Osteoblast (primary cell): ENCODE results near the gene CNGA1. TPM values are rescaled to one million over a fixed set of nuclear protein-coding genes. Genes with fewer than 3 reads are reported as not detected.

Experiments
- DNase-seq: peaks from one replicate; pipeline ENCODE4 v3.0.0; 2011; ENCODE audit warnings: low spot score, mixed read lengths; ENCODE audit not compliant: insufficient read length; ENCODE audit errors: missing footprints
- H2AFZ ChIP-seq: 2 replicates; pipeline ENCODE4 v1.6.0; 2011; ENCODE audit warnings: mild to moderate bottlenecking, low read length
- H3K27ac ChIP-seq: 2 replicates; pipeline ENCODE4 v1.5.1; 2011; ENCODE audit warnings: mild to moderate bottlenecking, low read depth, low read length, moderate library complexity
- H3K27me3 ChIP-seq: 2 replicates; pipeline ENCODE4 v1.6.0; 2012; ENCODE audit warnings: mild to moderate bottlenecking, control low read depth, inconsistent platforms, low read length, moderate library complexity; ENCODE audit not compliant: insufficient read depth
- H3K36me3 ChIP-seq: 2 replicates; pipeline ENCODE4 v1.5.1; 2011; ENCODE audit warnings: mild to moderate bottlenecking, low read length, control low read depth, moderate library complexity; ENCODE audit not compliant: insufficient read depth
- H3K4me1 ChIP-seq: 2 replicates; pipeline ENCODE4 v1.5.1; 2011; ENCODE audit warnings: mild to moderate bottlenecking, low read length, control low read depth, moderate library complexity; ENCODE audit not compliant: insufficient read depth
- H3K4me2 ChIP-seq: 2 replicates; pipeline ENCODE4 v1.6.0; 2011; ENCODE audit warnings: mild to moderate bottlenecking, low read length; ENCODE audit not compliant: insufficient read depth
- H3K4me3 ChIP-seq: fragments of 200-600 bp; sonication (generic); 3 replicates; pipeline ENCODE4 v1.5.1; 2012; ENCODE audit warnings: mild to moderate bottlenecking, low read length, inconsistent platforms; ENCODE audit not compliant: insufficient read depth
- H3K79me2 ChIP-seq: 2 replicates; pipeline ENCODE4 v1.6.0; 2012; ENCODE audit warnings: mild to moderate bottlenecking, low read length, control low read depth, inconsistent platforms; ENCODE audit not compliant: insufficient read depth
- H3K9me3 ChIP-seq: 2 replicates; pipeline ENCODE4 v1.5.1; 2011; ENCODE audit warnings: low read depth, low read length, control low read depth
- H4K20me1 ChIP-seq: 2 replicates; pipeline ENCODE4 v1.6.0; 2012; ENCODE audit warnings: mild to moderate bottlenecking, low read length, control low read depth; ENCODE audit not compliant: insufficient read depth
- total RNA-seq: library from RNA; depleted of rRNA; stranded (reverse); fragments of >200 nt; gene quantifications from 2 replicates; pipeline ENCODE4 v1.2.3, GENCODE V29; 2012
- TF ChIP-seq, protein P1 (sequence below): IDR thresholded peaks from 2 replicates; pipeline ENCODE4 v1.5.1; 2011; ENCODE audit warnings: mild to moderate bottlenecking, low read depth, low read length, moderate library complexity; ENCODE audit errors: extremely low read depth

CNGA1 gene
- total RNA-seq, 1 donor, result not detected

DNA sequence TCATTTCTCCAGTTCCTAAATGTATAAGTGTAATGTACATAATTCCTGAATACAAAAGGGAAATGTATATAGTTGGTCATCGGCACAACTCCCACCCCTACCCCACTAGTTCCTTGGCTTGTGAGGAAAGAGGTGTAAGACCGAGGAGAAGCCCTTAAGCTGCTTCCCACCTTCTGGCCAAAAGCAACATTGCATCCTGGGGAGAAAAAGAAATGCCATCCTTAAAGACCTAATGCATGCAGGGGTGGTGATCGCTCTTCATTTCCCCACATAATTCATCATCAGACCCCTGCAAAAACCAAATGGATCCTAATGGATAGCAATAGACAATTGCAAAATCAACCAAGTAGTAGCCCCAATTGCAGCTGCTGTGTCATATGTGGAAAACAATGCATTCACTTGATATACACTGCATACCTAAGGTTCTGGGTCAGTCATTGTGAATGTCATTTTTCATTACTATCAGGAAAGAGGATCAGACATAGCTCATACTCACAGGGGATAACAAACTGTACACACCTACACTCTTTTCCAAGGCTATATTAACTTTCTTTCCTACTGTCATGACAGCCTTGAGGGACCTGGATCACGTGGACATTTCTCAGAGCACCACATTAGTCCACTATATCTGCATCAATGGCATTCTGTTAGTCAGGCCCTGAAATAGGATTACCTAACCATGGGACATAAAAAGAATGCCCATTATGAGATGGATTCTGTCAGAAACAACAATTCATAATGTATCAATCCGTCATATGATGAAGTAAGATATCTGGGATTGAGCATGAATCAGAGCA is 70.4 kb downstream of the CNGA1 start:
- no peak overlapping the region for H3K4me2 ChIP-seq
- no peaks in the 10 kb centered on the region for H3K79me2 ChIP-seq
- DNase-seq, result peak; percentile 73
- H3K9me3 ChIP-seq, result no peaks in the 10 kb centered on the region
- H4K20me1 ChIP-seq, result no peaks in the 10 kb centered on the region
- H2AFZ ChIP-seq, result no peak overlapping the region
- H3K4me3 ChIP-seq, result no peak overlapping the region
- H3K27ac ChIP-seq, result no peak overlapping the region
- TF ChIP-seq, protein P1, sequence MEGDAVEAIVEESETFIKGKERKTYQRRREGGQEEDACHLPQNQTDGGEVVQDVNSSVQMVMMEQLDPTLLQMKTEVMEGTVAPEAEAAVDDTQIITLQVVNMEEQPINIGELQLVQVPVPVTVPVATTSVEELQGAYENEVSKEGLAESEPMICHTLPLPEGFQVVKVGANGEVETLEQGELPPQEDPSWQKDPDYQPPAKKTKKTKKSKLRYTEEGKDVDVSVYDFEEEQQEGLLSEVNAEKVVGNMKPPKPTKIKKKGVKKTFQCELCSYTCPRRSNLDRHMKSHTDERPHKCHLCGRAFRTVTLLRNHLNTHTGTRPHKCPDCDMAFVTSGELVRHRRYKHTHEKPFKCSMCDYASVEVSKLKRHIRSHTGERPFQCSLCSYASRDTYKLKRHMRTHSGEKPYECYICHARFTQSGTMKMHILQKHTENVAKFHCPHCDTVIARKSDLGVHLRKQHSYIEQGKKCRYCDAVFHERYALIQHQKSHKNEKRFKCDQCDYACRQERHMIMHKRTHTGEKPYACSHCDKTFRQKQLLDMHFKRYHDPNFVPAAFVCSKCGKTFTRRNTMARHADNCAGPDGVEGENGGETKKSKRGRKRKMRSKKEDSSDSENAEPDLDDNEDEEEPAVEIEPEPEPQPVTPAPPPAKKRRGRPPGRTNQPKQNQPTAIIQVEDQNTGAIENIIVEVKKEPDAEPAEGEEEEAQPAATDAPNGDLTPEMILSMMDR, result peak; percentile 11
- peaks cover 3% of the 10 kb centered on the region for H3K27me3 ChIP-seq
- H3K36me3 ChIP-seq, result no peaks in the 10 kb centered on the region
- H3K4me1 ChIP-seq, result no peaks in the 10 kb centered on the region

DNA sequence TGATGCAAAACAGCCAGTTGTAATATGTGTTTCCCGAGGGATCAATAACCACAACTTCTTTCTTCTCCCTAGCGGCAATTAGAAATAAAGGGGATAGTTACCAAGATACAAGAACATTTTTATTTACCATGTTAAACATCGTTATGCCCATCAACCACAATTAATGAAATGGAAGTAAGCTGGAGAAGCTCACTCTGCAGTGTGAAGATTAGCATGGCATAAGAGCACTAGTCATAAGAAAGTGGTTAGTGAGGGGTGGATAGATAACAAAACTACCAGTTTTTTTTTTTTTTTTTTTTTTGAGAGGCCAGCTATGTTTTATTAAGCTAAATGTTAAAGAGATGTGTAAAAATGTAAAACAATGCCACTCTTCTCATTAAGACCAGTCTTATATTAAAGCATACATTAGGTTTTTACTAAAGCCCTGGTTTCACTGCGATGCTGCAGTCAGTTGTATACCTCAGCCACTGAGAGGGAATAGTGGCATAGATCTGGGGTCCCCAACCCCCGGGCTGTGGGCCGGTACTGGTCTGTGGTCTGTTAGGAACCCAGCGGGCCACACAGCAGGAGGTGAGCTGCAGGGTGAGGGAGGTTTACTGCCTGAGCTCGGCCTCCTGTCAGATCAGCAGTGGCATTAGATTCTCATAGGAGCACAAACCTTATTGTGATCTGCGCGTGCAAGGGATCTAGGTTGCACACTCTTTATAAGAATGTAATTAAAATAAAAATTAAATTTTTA is 74.2 kb downstream of the CNGA1 start:
- no peak overlapping the region for H3K4me2 ChIP-seq
- H3K27ac ChIP-seq, result no peak overlapping the region
- H3K9me3 ChIP-seq, result no peaks in the 10 kb centered on the region
- TF ChIP-seq, protein P1, result no peak
- no peaks in the 10 kb centered on the region for H4K20me1 ChIP-seq
- no peak for DNase-seq
- no peak overlapping the region for H3K4me3 ChIP-seq
- H2AFZ ChIP-seq, result no peak overlapping the region
- H3K36me3 ChIP-seq, result no peaks in the 10 kb centered on the region
- H3K4me1 ChIP-seq, result no peaks in the 10 kb centered on the region
- H3K79me2 ChIP-seq, result no peaks in the 10 kb centered on the region
- peaks cover 3% of the 10 kb centered on the region for H3K27me3 ChIP-seq

DNA sequence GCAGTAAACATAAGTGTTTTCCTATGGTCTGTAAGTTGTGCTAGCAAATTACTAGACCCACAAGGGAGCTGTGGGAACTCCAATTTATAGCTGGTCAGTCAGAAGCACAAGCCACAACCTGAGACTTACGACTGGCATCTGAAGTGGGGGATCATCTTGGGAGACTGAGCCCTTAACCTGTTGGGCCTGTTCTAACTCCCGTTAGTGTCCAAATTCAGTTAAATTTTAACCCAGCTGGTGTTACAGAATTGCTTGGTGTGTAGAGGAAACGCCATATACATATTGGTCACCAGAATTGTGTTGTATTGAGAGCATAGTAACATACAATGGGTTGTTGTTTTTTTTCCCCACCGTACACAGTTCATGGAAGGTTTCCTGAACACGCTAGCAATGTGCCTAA is 77.0 kb downstream of the CNGA1 start:
- no peaks in the 10 kb centered on the region for H3K27me3 ChIP-seq
- no peaks in the 10 kb centered on the region for H3K36me3 ChIP-seq
- TF ChIP-seq, protein P1, result no peak

DNA sequence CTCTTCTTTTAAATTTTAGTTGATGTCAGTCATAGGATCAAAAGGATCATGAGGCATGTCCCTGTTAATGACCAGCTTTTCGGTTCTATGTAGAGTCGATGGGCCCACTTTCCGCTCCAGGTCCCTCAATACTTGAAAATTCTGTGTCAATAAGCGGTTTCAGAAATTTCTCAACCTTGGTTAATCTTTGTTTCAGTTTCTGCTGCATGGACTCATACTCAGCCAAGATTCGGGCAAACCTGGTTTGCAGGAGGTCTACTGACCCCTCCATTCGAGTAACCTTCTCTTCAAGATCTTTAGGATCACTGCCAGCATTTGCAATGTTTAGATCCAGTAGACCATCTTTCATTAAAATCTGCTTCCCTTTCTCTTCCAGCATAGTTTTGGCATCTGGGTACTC is 80.1 kb downstream of the CNGA1 start:
- H3K27me3 ChIP-seq, result no peaks in the 10 kb centered on the region
- H3K79me2 ChIP-seq, result no peaks in the 10 kb centered on the region
- no peaks in the 10 kb centered on the region for H4K20me1 ChIP-seq
- no peak for DNase-seq
- H3K36me3 ChIP-seq, result no peaks in the 10 kb centered on the region
- no peak overlapping the region for H2AFZ ChIP-seq
- H3K4me3 ChIP-seq, result no peak overlapping the region
- H3K27ac ChIP-seq, result no peak overlapping the region
- no peaks in the 10 kb centered on the region for H3K9me3 ChIP-seq
- H3K4me2 ChIP-seq, result no peak overlapping the region
- TF ChIP-seq, protein P1, result no peak
- peaks cover 4% of the 10 kb centered on the region for H3K4me1 ChIP-seq

More for the DNA sequence above, 77.0 kb downstream of the CNGA1 start:
- DNase-seq, result no peak
- Histone ChIP-seq H3K4me2 (no peak overlapping the region), H2AFZ (no peak overlapping the region), H3K9me3 (no peaks in the 10 kb centered on the region), H3K79me2 (no peaks in the 10 kb centered on the region), H3K4me3 (no peak overlapping the region), H3K4me1 (no peaks in the 10 kb centered on the region), H4K20me1 (no peaks in the 10 kb centered on the region), H3K27ac (no peak overlapping the region)
